Endothelial cell of umbilical vein (primary cell): ENCODE data around the gene CLEC2L. TPM values are rescaled to one million over a fixed set of nuclear protein-coding genes. Genes with fewer than 3 reads are reported as not detected.

Source experiments
- BruUV-seq: library from RNA; stranded (reverse); fragments of 400-500 nt; replicated peaks from 2 replicates; lab custom pipeline; 2021; lab: Mats Ljungman, UMichigan
- CTCF ChIA-PET: fragments of 300-600, 350-600 bp; sonication (Branson Sonifier 250); formaldehyde crosslinking; loops from one replicate; lab custom pipeline; 2021; ENCODE audit warnings: antibody characterized with exemption, inconsistent platforms; lab: Charles Lee
- POLR2A ChIA-PET: fragments of 300-600, 350-600 bp; sonication (Branson Sonifier 250); formaldehyde crosslinking; loops from one replicate; lab custom pipeline; 2021; ENCODE audit warnings: antibody characterized with exemption, inconsistent platforms; lab: Charles Lee
- DNase-seq: peaks from one replicate; pipeline ENCODE4 v3.0.0-alpha.2; 2011; ENCODE audit warnings: low read depth, low spot score
- FAIRE-seq: peaks from 2 replicates; lab custom pipeline; 2011; peaks lifted over from hg19 to GRCh38; lab: Jason Lieb, UNC
- H2AFZ ChIP-seq: 2 replicates; pipeline ENCODE4 v1.6.0; 2012; ENCODE audit warnings: low read depth, low read length, control low read depth, inconsistent platforms
- H3K27ac ChIP-seq: 2 replicates; pipeline ENCODE4 v1.5.1; 2011; ENCODE audit warnings: low read depth, mild to moderate bottlenecking, control low read depth, low read length, moderate library complexity; ENCODE audit not compliant: insufficient read depth
- H3K27me3 ChIP-seq, 2 experiments: 2 replicates each; pipeline versions ENCODE4 v1.6.0 to v1.6.1; 2011; ENCODE audit warnings: low read length in 2 of 2, mixed read lengths in 1 of 2; ENCODE audit not compliant: control insufficient read depth in 2 of 2, insufficient read depth in 2 of 2
- H3K36me3 ChIP-seq, 2 experiments: 2 replicates in 1 of 2; 3 replicates in 1 of 2; pipeline ENCODE4 v1.5.1; 2011; ENCODE audit warnings: low read length in 2 of 2, mild to moderate bottlenecking in 1 of 2, moderate library complexity in 1 of 2; ENCODE audit not compliant: control insufficient read depth in 2 of 2, insufficient read depth in 2 of 2; ENCODE audit errors: extremely low read depth in 1 of 2
- H3K4me1 ChIP-seq: 3 replicates; pipeline ENCODE4 v1.5.1; 2011; ENCODE audit warnings: mild to moderate bottlenecking, low read length; ENCODE audit not compliant: control insufficient read depth, insufficient read depth; ENCODE audit errors: extremely low read depth
- H3K4me2 ChIP-seq: 2 replicates; pipeline ENCODE4 v1.6.1; 2011; ENCODE audit warnings: low read length, control low read depth, mixed read lengths; ENCODE audit not compliant: insufficient read depth
- H3K4me3 ChIP-seq, 3 experiments: fragments of 200-600 bp in 1 of 3; sonication (generic), shearing (Covaris generic) in 1 of 3; replicated peaks in 1 of 3; 2 replicates each; pipeline ENCODE4 v1.5.1; 2011 to 2016; ENCODE audit warnings: control low read depth in 3 of 3, low read length in 3 of 3, mild to moderate bottlenecking in 2 of 3, inconsistent platforms in 1 of 3, low read depth in 1 of 3, moderate library complexity in 1 of 3; ENCODE audit not compliant: insufficient read depth in 1 of 3
- H3K79me2 ChIP-seq: 2 replicates; pipeline ENCODE4 v1.6.0; 2012; ENCODE audit warnings: low read length, inconsistent platforms; ENCODE audit not compliant: control insufficient read depth, insufficient read depth
- H3K9ac ChIP-seq: replicated peaks from 2 replicates; pipeline ENCODE3; 2011; ENCODE audit warnings: low read length, control low read depth; ENCODE audit not compliant: insufficient read depth; ENCODE audit errors: extremely low read depth
- H3K9me1 ChIP-seq: replicated peaks from 3 replicates; pipeline ENCODE4 v1.6.0; 2011; ENCODE audit warnings: mild to moderate bottlenecking, low read length; ENCODE audit not compliant: control insufficient read depth, insufficient read depth; ENCODE audit errors: extremely low read depth
- H3K9me3 ChIP-seq: replicated peaks from 2 replicates; pipeline ENCODE4 v1.5.1; 2012; ENCODE audit warnings: low read length, inconsistent platforms; ENCODE audit not compliant: control insufficient read depth, insufficient read depth
- H4K20me1 ChIP-seq: replicated peaks from 2 replicates; pipeline ENCODE3; 2011; ENCODE audit warnings: mild to moderate bottlenecking, low read length; ENCODE audit not compliant: control insufficient read depth, insufficient read depth; ENCODE audit errors: extremely low read depth
- CTCF ChIP-seq, 2 donors: IDR thresholded peaks; 1 replicate in 1 of 2; 2 replicates in 1 of 2; pipeline ENCODE4 v1.5.1; 2011; ENCODE audit warnings: low read length in 2 of 2, mild to moderate bottlenecking in 2 of 2, moderate library complexity in 2 of 2, control low read depth in 1 of 2, inconsistent platforms in 1 of 2, low read depth in 1 of 2; ENCODE audit not compliant: insufficient read depth in 1 of 2; ENCODE audit errors: extremely low read depth in 1 of 2
- EZH2 ChIP-seq: IDR thresholded peaks from 2 replicates; pipeline ENCODE4 v1.6.1; 2012; ENCODE audit warnings: borderline replicate concordance, low read depth, mild to moderate bottlenecking, moderate library complexity, low read length, inconsistent platforms; ENCODE audit not compliant: severe bottlenecking
- FOS ChIP-seq: IDR thresholded peaks from 2 replicates; pipeline ENCODE4 v1.6.1; 2011; ENCODE audit warnings: mild to moderate bottlenecking, low read length, moderate library complexity, borderline replicate concordance; ENCODE audit not compliant: insufficient read depth
- GATA2 ChIP-seq: IDR thresholded peaks from 2 replicates; pipeline ENCODE4 v1.7.0; 2011; ENCODE audit warnings: low read depth, mild to moderate bottlenecking, moderate library complexity, mixed read lengths, low read length; ENCODE audit not compliant: insufficient read length, insufficient read depth
- JUN ChIP-seq: IDR thresholded peaks from 2 replicates; pipeline ENCODE4 v1.6.1; 2011; ENCODE audit warnings: borderline replicate concordance, low read depth; ENCODE audit not compliant: insufficient read length, insufficient read depth
- MYC ChIP-seq: IDR thresholded peaks from one replicate; pipeline ENCODE4 v1.6.1; 2011; ENCODE audit warnings: mild to moderate bottlenecking, low read depth, low read length
- POLR2AphosphoS5 ChIP-seq: IDR thresholded peaks from 2 replicates; pipeline ENCODE4 v1.6.1; 2012; ENCODE audit warnings: low read depth, mild to moderate bottlenecking, control low read depth, low read length, moderate library complexity; ENCODE audit not compliant: insufficient read depth
- dilution Hi-C: fragments of 300-500 bp; cut with MboI; formaldehyde crosslinking; loops from one replicate; pipeline ENCODE4 v1.15.0; 2019; ENCODE audit warnings: low sequenced_read_pairs; ENCODE audit not compliant: extremely low pct_ligation_motif_present
- intact Hi-C: fragments of 100-400 bp; cut with micrococcal nuclease; formaldehyde crosslinking; loops from one replicate; pipeline ENCODE4 v1.10.0; 2022
- polyA plus RNA-seq, 4 experiments: library from polyadenylated mRNA; depleted of rRNA in 3 of 4; stranded (reverse) in 3 of 4; unstranded in 1 of 4; fragments of >200 nt; gene quantifications; 2 replicates each; pipeline versions ENCODE4 v1.2.1 to v1.2.3, GENCODE V29; 2011 to 2012; ENCODE audit warnings: missing spikeins in 1 of 4
- total RNA-seq: library from RNA; stranded (reverse); gene quantifications from 2 replicates; pipeline ENCODE4 v1.2.3, GENCODE V29; 2021
- TF ChIP-seq, protein P1 (sequence below): IDR thresholded peaks from 2 replicates; pipeline ENCODE4 v1.6.1; 2011; ENCODE audit not compliant: insufficient read depth, insufficient read length

The CLEC2L gene
- total and polyA plus RNA-seq, 2 donors (not counting 3 experiments of a cell fraction or from before 2014, with no cell fraction given) = not detected

DNA sequence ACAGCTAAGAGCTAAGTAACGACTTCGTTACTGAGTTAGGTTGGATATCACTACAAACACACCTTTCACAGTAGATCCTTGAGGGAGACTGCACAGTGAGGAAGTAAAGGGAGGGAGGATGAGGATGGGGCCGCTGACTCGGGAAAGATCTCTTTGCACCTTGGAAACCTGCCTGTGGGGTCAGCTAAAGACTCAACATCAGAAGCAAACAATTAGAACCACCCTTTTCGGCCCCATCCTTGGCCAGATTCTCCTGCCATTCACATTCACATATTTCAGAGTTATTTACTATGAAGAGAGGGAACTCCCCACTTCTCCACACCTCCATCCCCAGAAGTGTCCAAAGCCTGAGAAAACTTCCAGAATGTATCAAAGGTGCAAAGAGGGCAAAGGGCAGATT is 47.1 kb downstream of the CLEC2L start:
- H3K79me2 ChIP-seq = no peaks in the 10 kb centered on the region
- FAIRE-seq (no peak), DNase-seq (no peak)
- H3K9me1 ChIP-seq = no peaks in the 10 kb centered on the region
- TF ChIP-seq POLR2AphosphoS5 = no peak
- no peak overlapping the region for H3K4me2 ChIP-seq
- BruUV-seq = no TSS peak
- no peaks in the 10 kb centered on the region for H3K27me3 ChIP-seq
- H3K9me3 ChIP-seq = no peaks in the 10 kb centered on the region
- H3K27ac ChIP-seq = no peak overlapping the region
- dilution Hi-C loops = no loop called here
- intact Hi-C loops = no loop called here
- H3K36me3 ChIP-seq = peaks cover 0 to 9% of the 10 kb centered on the region in 2 experiments
- H4K20me1 ChIP-seq = no peaks in the 10 kb centered on the region
- POLR2A ChIA-PET = no interaction called here
- no peaks in the 10 kb centered on the region for H3K4me1 ChIP-seq
- no peak overlapping the region for H3K9ac ChIP-seq
- H2AFZ ChIP-seq = no peak overlapping the region
- no peak overlapping the region for H3K4me3 ChIP-seq
- CTCF ChIA-PET = interaction anchor here (1.1 kb wide), 1 partner anchor 12 kb away, joined by 6 read pairs; no protein-coding TSS in a partner anchor

GRCh38 chr7:139571190-139571589 is 47.7 kb downstream of the CLEC2L start:
- TF ChIP-seq CTCF (IDR thresholded peaks at IDR 0.05; ENCODE audit: extremely low read depth in 1 of 2, insufficient read depth in 1 of 2, low read depth in 1 of 2, low read length in 2 of 2) = no peak
- TF ChIP-seq MYC = no peak
- no peak for TF ChIP-seq GATA2
- TF ChIP-seq FOS = no peak
- TF ChIP-seq, protein P1, sequence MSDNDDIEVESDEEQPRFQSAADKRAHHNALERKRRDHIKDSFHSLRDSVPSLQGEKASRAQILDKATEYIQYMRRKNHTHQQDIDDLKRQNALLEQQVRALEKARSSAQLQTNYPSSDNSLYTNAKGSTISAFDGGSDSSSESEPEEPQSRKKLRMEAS = no peak
- no peak for TF ChIP-seq EZH2
- TF ChIP-seq JUN = no peak
- Histone ChIP-seq H3K27me3 (no peaks in the 10 kb centered on the region), H3K9me1 (no peaks in the 10 kb centered on the region), H3K9me3 (no peaks in the 10 kb centered on the region), H3K4me2 (no peak overlapping the region), H3K27ac (no peak overlapping the region), H4K20me1 (no peaks in the 10 kb centered on the region), H3K4me3 (no peak overlapping the region), H3K4me1 (no peaks in the 10 kb centered on the region), H3K36me3 (peaks cover 0 to 9% of the 10 kb centered on the region in 2 experiments), H3K9ac (no peak overlapping the region), H2AFZ (no peak overlapping the region), H3K79me2 (no peaks in the 10 kb centered on the region)
- ChIA-PET CTCF (no interaction called here), POLR2A (no interaction called here)
- dilution Hi-C loops (no loop called here), intact Hi-C loops (no loop called here)
- DNase-seq (no peak), FAIRE-seq (no peak)
- no TSS peak for BruUV-seq
